ENCODE measurements around the gene SPPL2B. TPM values are rescaled to one million over a fixed set of nuclear protein-coding genes. Genes with fewer than 3 reads are reported as not detected.

The SPPL2B gene
- total RNA-seq, 2 donors from 2014 or later: 54.0 to 87.1 TPM

DNA sequence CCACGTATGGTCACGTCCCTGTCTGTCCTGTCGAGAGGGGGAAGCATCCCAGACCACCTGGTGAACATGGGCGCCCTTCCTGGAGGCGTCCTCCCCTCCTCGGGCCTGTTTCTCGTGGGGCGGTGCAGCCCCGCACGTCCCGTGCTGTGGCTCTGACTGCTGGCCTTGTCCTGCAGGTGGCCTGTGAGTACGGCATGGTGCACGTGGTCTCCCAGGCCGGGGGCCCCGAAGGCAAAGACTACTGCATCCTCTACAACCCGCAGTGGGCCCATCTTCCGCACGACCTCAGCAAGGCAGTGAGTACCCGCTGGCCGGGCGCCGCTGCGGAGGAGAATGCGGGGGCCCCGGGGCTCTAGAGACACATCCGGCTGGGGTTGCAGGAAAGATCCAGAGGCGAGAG lies 5.9 kb downstream of the SPPL2B start:
- intact Hi-C loops (cut with DNase I): no loop called here
- Histone ChIP-seq H3K9me3 (no peaks in the 10 kb centered on the region), H3K36me3 (no peaks in the 10 kb centered on the region), H3K27me3 (replicated peaks; ENCODE audit: insufficient read depth) (no peaks in the 10 kb centered on the region), H3K4me1 (replicated peaks) (peaks cover 4% of the 10 kb centered on the region), H3K4me3 (no peak overlapping the region), H3K27ac (no peak overlapping the region)
- WGBS: 96% methylated on average over 25 of the region's 27 CpGs
- no peak for TF ChIP-seq POLR2A (IDR thresholded peaks at IDR 0.05)
- TF ChIP-seq POLR2AphosphoS5 (IDR thresholded peaks at IDR 0.05): no peak
- TF ChIP-seq, protein P1, sequence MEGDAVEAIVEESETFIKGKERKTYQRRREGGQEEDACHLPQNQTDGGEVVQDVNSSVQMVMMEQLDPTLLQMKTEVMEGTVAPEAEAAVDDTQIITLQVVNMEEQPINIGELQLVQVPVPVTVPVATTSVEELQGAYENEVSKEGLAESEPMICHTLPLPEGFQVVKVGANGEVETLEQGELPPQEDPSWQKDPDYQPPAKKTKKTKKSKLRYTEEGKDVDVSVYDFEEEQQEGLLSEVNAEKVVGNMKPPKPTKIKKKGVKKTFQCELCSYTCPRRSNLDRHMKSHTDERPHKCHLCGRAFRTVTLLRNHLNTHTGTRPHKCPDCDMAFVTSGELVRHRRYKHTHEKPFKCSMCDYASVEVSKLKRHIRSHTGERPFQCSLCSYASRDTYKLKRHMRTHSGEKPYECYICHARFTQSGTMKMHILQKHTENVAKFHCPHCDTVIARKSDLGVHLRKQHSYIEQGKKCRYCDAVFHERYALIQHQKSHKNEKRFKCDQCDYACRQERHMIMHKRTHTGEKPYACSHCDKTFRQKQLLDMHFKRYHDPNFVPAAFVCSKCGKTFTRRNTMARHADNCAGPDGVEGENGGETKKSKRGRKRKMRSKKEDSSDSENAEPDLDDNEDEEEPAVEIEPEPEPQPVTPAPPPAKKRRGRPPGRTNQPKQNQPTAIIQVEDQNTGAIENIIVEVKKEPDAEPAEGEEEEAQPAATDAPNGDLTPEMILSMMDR (IDR thresholded peaks at IDR 0.05): no peak
- no peak for DNase-seq (ENCODE audit: low spot score)

DNA sequence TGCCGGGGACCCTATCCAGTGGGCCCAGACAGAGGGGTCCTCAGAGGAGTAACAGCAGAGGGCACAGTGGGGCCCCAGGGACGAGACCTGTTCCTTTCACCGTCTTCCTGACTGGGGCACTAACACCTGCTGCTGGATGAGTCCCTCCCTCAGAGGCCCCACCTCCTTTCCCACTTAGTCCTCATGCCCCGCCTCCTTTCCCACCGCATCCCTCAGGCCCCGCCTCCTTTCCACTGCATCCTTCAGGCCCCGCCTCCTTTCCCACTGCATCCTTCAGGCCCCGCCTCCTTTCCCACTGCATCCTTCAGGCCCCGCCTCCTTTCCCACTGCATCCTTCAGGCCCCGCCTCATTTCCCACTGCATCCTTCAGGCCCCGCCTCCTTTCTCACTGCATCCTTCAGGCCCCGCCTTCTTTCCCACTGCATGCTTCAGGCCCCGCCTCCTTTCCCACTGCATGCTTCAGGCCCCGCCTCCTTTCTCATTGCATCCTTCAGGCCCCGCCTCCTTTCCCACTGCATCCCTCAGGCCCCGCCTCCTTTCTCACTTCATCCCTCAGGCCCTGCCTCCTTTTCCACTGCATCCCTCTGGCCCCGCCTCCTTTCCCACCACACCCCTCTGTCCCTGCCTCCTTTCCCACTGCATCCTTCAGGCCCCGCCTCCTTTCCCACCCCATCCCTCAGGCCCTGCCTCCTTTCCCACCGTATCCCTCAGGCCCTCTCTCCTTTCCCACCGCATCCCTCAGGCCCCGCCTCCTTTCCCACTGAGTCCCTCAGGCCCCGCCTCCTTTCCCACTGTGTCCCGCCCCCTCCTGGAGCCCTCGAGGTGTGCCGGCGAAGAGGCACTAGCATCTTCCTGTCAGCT lies 6.7 kb downstream of the SPPL2B start:
- Histone ChIP-seq H3K4me1 (replicated peaks) (peaks cover 4% of the 10 kb centered on the region), H3K27me3 (replicated peaks; ENCODE audit: insufficient read depth) (no peaks in the 10 kb centered on the region), H3K4me3 (no peak overlapping the region), H3K9me3 (no peaks in the 10 kb centered on the region), H3K27ac (no peak overlapping the region), H3K36me3 (no peaks in the 10 kb centered on the region)
- intact Hi-C loops (cut with DNase I): no loop called here
- WGBS: 93% methylated on average over 26 of the region's 26 CpGs
- DNase-seq (ENCODE audit: low spot score): no peak
- TF ChIP-seq, protein P1 (IDR thresholded peaks at IDR 0.05): no peak
- TF ChIP-seq POLR2A (IDR thresholded peaks at IDR 0.05): no peak
- no peak for TF ChIP-seq POLR2AphosphoS5 (IDR thresholded peaks at IDR 0.05)

DNA sequence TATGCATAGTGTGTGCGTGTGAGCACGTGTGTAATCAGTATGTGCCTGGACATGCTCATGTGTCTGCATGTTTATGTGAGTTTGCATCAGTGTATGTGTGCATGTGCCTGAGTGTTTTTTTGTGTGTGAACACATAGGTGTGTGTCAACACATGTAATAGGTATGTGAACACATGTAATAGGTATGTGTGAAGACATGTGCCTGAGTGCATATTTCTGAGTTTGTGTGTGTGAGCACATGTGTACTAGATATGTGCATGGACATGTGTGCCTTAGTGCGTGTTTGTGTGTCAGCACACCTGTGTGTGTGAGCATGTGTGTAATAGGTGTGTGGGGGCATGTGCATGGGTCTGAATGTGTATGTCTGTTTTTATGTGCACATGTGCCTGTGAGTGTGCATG lies 7.4 kb downstream of the SPPL2B start:
- DNase-seq (ENCODE audit: low spot score): no peak
- Histone ChIP-seq H3K27ac (no peak overlapping the region), H3K4me3 (no peak overlapping the region), H3K27me3 (replicated peaks; ENCODE audit: insufficient read depth) (no peaks in the 10 kb centered on the region), H3K36me3 (no peaks in the 10 kb centered on the region), H3K9me3 (no peaks in the 10 kb centered on the region), H3K4me1 (replicated peaks) (peaks cover 4% of the 10 kb centered on the region)
- TF ChIP-seq POLR2AphosphoS5 (IDR thresholded peaks at IDR 0.05) (no peak), POLR2A (IDR thresholded peaks at IDR 0.05) (no peak)
- TF ChIP-seq, protein P1 (IDR thresholded peaks at IDR 0.05): no peak
- intact Hi-C loops (cut with DNase I): no loop called here
- WGBS: 90% methylated on average over 3 of the region's 3 CpGs

- Histone ChIP-seq H3K9me3 (no peaks in the 10 kb centered on the region), H3K27me3 (replicated peaks; ENCODE audit: insufficient read depth) (no peaks in the 10 kb centered on the region), H3K36me3 (no peaks in the 10 kb centered on the region), H3K4me3 (no peak overlapping the region), H3K27ac (no peak overlapping the region), H3K4me1 (replicated peaks) (peaks cover 4% of the 10 kb centered on the region)
- intact Hi-C loops (cut with DNase I): no loop called here
- no peak for TF ChIP-seq POLR2AphosphoS5 (IDR thresholded peaks at IDR 0.05)
- no peak for TF ChIP-seq POLR2A (IDR thresholded peaks at IDR 0.05)
- TF ChIP-seq, protein P1 (IDR thresholded peaks at IDR 0.05): no peak
- no peak for DNase-seq (ENCODE audit: low spot score)
- WGBS: 88% methylated on average over 32 of the region's 33 CpGs
Measured at GRCh38 chr19:2336528-2337328, 8.2 kb downstream of the SPPL2B start.
